GM23338 (cell line): ENCODE results near the gene DAAM1. TPM values are rescaled to one million over a fixed set of nuclear protein-coding genes. Genes with fewer than 3 reads are reported as not detected.

Experiments used
- ATAC-seq: fragments of 200-7000 bp; cut with Tn5 transposase; 3 replicates; pipeline ENCODE4 v1.9.1; 2020
- DNase-seq: peaks from one replicate; pipeline ENCODE4 v3.0.0-alpha.2; 2015; ENCODE audit warnings: low spot score
- H2AFZ ChIP-seq: fragments of 200-600 bp; sonication (generic); 2 replicates; pipeline ENCODE4 v1.8.0; 2016; ENCODE audit warnings: antibody characterized with exemption, mild to moderate bottlenecking, moderate library complexity
- H3F3A ChIP-seq: fragments of 200-600 bp; sonication (generic); replicated peaks from 2 replicates; pipeline ENCODE4 v1.8.0; 2017; ENCODE audit warnings: antibody characterized with exemption, mixed run types, low read depth
- H3K27ac ChIP-seq: fragments of 200-600 bp; sonication (generic); 2 replicates; pipeline ENCODE4 v1.6.1; 2016; ENCODE audit warnings: low read depth
- H3K27me3 ChIP-seq: fragments of 200-600 bp; sonication (generic); 2 replicates; pipeline ENCODE4 v1.8.0; 2016; ENCODE audit warnings: mild to moderate bottlenecking, mixed run types, moderate library complexity; ENCODE audit not compliant: insufficient read depth
- H3K36me3 ChIP-seq: fragments of 200-600 bp; sonication (generic); 2 replicates; pipeline ENCODE4 v1.8.0; 2016; ENCODE audit warnings: mild to moderate bottlenecking; ENCODE audit not compliant: insufficient read depth
- H3K4me1 ChIP-seq: fragments of 200-600 bp; sonication (generic); 2 replicates; pipeline ENCODE4 v1.8.0; 2016; ENCODE audit warnings: mild to moderate bottlenecking, moderate library complexity; ENCODE audit not compliant: insufficient read depth
- H3K4me2 ChIP-seq: fragments of 200-600 bp; sonication (generic); 2 replicates; pipeline ENCODE4 v1.7.1; 2017; ENCODE audit warnings: mixed run types
- H3K4me3 ChIP-seq: fragments of 200-600 bp; sonication (generic); 2 replicates; pipeline ENCODE4 v1.6.1; 2016; ENCODE audit warnings: mixed run types
- H3K79me2 ChIP-seq: fragments of 200-600 bp; sonication (generic); replicated peaks from 2 replicates; pipeline ENCODE4 v1.8.0; 2017; ENCODE audit warnings: mild to moderate bottlenecking; ENCODE audit not compliant: insufficient read depth
- H3K9me2 ChIP-seq: fragments of 200-600 bp; sonication (generic); 2 replicates; pipeline ENCODE4 v1.8.0; 2017; ENCODE audit not compliant: insufficient read depth
- H4K20me1 ChIP-seq: fragments of 200-600 bp; sonication (generic); replicated peaks from 2 replicates; pipeline ENCODE4 v1.8.0; 2017; ENCODE audit warnings: mild to moderate bottlenecking; ENCODE audit not compliant: insufficient read depth
- H3K27ac Mint-ChIP-seq: 2 replicates; pipeline ENCODE4 v1.8.0; 2020; ENCODE audit warnings: inconsistent platforms, mild to moderate bottlenecking, moderate library complexity, mixed read lengths
- H3K27me3 Mint-ChIP-seq: 3 replicates; pipeline ENCODE4 v1.8.0; 2022; ENCODE audit warnings: low read depth, mild to moderate bottlenecking, moderate library complexity, mixed read lengths, inconsistent platforms; ENCODE audit not compliant: insufficient read depth, poor library complexity
- H3K36me3 Mint-ChIP-seq: 3 replicates; pipeline ENCODE4 v1.8.0; 2021; ENCODE audit warnings: low read depth, mild to moderate bottlenecking, inconsistent platforms, moderate library complexity, mixed read lengths
- H3K4me1 Mint-ChIP-seq: 3 replicates; pipeline ENCODE4 v1.8.0; 2020; ENCODE audit warnings: mild to moderate bottlenecking, inconsistent platforms, mixed read lengths
- H3K4me3 Mint-ChIP-seq: 3 replicates; pipeline ENCODE4 v1.8.0; 2021; ENCODE audit warnings: moderate library complexity, mild to moderate bottlenecking, inconsistent platforms, mixed read lengths
- H3K9me3 Mint-ChIP-seq: 3 replicates; pipeline ENCODE4 v1.8.0; 2020; ENCODE audit warnings: moderate library complexity, mild to moderate bottlenecking, inconsistent platforms, mixed read lengths
- CTCF ChIP-seq, 2 experiments: fragments of 200-600 bp in 1 of 2; sonication (generic) in 1 of 2; conservative IDR thresholded peaks; 2 replicates each; pipeline versions ENCODE4 v1.5.1 to v1.6.1; 2016 to 2017; ENCODE audit warnings: antibody characterized with exemption in 2 of 2, low read depth in 2 of 2, mild to moderate bottlenecking in 2 of 2, moderate library complexity in 1 of 2
- ETS1 ChIP-seq: IDR thresholded peaks from 2 replicates; pipeline ENCODE4 v1.6.1; 2016; ENCODE audit warnings: antibody characterized with exemption
- EZH2 ChIP-seq: fragments of 200-600 bp; sonication (generic); IDR thresholded peaks from one replicate; pipeline ENCODE4 v1.8.0; 2017; ENCODE audit warnings: antibody characterized with exemption, mild to moderate bottlenecking, low read depth; ENCODE audit not compliant: unreplicated experiment
- EZH2phosphoT487 ChIP-seq: fragments of 200-600 bp; sonication (generic); IDR thresholded peaks from one replicate; pipeline ENCODE4 v1.8.1; 2018; ENCODE audit warnings: antibody characterized with exemption; ENCODE audit not compliant: unreplicated experiment
- NANOG ChIP-seq: IDR thresholded peaks from 2 replicates; pipeline ENCODE4 v1.6.1; 2016; ENCODE audit warnings: antibody characterized with exemption, borderline replicate concordance
- POLR2AphosphoS5 ChIP-seq: IDR thresholded peaks from 2 replicates; pipeline ENCODE4 v1.6.1; 2016; ENCODE audit warnings: antibody characterized with exemption, low read depth
- REST ChIP-seq: IDR thresholded peaks from one replicate; pipeline ENCODE4 v1.6.1; 2018; ENCODE audit warnings: antibody characterized with exemption; ENCODE audit not compliant: unreplicated experiment
- STAT1 ChIP-seq: IDR thresholded peaks from one replicate; pipeline ENCODE4 v1.6.1; 2016; ENCODE audit warnings: antibody characterized with exemption; ENCODE audit not compliant: unreplicated experiment
- ZNF462 ChIP-seq: fragments of 250-450 bp; sonication (Bioruptor Pico); IDR thresholded peaks from 2 replicates; pipeline ENCODE4 v1.5.0; 2020; ENCODE audit warnings: mild to moderate bottlenecking, moderate library complexity
- polyA plus RNA-seq: library from polyadenylated mRNA; unstranded; fragments of >200 nt; fragmentation: Nextera tagmentation; extraction: Ambion mirVana; gene quantifications from 2 replicates; pipeline ENCODE4 v1.2.1, GENCODE V29; 2016
- total RNA-seq: library from RNA; depleted of rRNA; stranded (reverse); fragments of >200 nt; shearing (Covaris generic); gene quantifications from 2 replicates; pipeline ENCODE4 v1.2.3, GENCODE V29; 2014

DAAM1 gene
- total and polyA plus RNA-seq, 2 experiments from 2014 or later: 36.3 to 42.1 TPM

- no peak for TF ChIP-seq CTCF (conservative IDR thresholded peaks at IDR 0.05; ENCODE audit: low read depth in 2 of 2)
- no peak for TF ChIP-seq REST
- TF ChIP-seq POLR2AphosphoS5: no peak
- no peak for TF ChIP-seq ETS1
- TF ChIP-seq EZH2: no peak
- TF ChIP-seq EZH2phosphoT487: no peak
Observed at GRCh38 chr14:59349258-59349701, 160.8 kb downstream of the DAAM1 start (continued).

GRCh38 chr14:59352961-59353360 is 164.5 kb downstream of the DAAM1 start:
- no peak overlapping the region for H3K27ac Mint-ChIP-seq
- H4K20me1 ChIP-seq: no peaks in the 10 kb centered on the region
- H3K27me3 Mint-ChIP-seq: no peaks in the 10 kb centered on the region
- peaks cover 12% of the 10 kb centered on the region; the same call in 2 of the 3 replicates for H3K36me3 Mint-ChIP-seq
- peaks cover 7% of the 10 kb centered on the region; the same call in 1 of the 2 replicates for H3K4me1 ChIP-seq
- no peaks in the 10 kb centered on the region; the same call in 1 of the 2 replicates for H3K36me3 ChIP-seq
- H3K4me1 Mint-ChIP-seq: peaks cover 11% of the 10 kb centered on the region; the same call in 2 of the 3 replicates
- no peak overlapping the region for H3K4me3 Mint-ChIP-seq
- H3K4me2 ChIP-seq: no peak overlapping the region
- no peaks in the 10 kb centered on the region for H3K27me3 ChIP-seq
- no peaks in the 10 kb centered on the region for H3K9me3 Mint-ChIP-seq
- no peaks in the 10 kb centered on the region; the same call in 1 of the 2 replicates for H3K9me2 ChIP-seq
- H2AFZ ChIP-seq: no peak overlapping the region
- no peak overlapping the region for H3K27ac ChIP-seq
- ATAC-seq (no peak), DNase-seq (no peak)
- H3F3A ChIP-seq: no peaks in the 10 kb centered on the region
- H3K79me2 ChIP-seq: no peaks in the 10 kb centered on the region
- H3K4me3 ChIP-seq: no peak overlapping the region
- no peak for TF ChIP-seq NANOG
- no peak for TF ChIP-seq REST
- no peak for TF ChIP-seq STAT1
- TF ChIP-seq ZNF462: no peak
